Measurements from ENCODE around the gene DNAJC10.

DNAJC10 gene

DNA sequence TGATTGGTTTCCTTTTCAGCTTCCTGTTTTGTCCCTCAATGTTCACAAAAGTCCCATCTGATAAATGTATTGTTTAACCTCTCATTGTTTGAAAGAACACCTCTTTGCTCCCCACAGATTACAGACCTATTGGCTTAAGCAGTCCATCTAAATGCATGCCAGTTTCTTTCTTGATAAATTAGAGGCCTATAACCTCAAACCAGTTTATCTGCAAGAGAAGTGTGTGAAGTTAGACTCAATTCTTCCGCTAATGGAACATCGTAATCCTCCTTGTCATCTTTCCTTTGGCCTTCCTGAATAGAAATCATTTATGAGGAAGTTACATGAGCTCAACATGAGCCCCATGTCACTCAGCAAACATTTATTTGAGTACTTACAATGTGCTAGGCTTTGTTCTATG, 76.4 kb downstream of the DNAJC10 start:
- peak; percentile 31 for DNase-seq

DNA sequence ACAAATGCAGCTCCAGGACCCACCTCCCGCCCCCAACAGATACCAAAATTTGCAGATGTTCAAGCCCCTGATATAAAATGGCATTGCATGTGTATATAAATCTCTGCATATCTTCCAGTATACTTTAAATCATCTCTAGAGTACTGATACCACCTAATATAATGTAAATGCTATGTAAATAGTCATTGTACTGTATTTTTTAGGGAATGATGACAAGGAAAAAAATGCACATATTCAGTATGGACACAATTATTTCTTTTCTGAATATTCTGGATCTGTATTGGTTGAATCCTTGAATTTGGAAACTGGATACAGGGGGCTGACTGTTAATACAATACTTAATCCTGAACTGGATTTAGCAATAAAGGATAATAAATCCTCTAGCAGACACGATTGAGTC, 82.7 kb downstream of the DNAJC10 start:
- DNase-seq, result no peak

DNA sequence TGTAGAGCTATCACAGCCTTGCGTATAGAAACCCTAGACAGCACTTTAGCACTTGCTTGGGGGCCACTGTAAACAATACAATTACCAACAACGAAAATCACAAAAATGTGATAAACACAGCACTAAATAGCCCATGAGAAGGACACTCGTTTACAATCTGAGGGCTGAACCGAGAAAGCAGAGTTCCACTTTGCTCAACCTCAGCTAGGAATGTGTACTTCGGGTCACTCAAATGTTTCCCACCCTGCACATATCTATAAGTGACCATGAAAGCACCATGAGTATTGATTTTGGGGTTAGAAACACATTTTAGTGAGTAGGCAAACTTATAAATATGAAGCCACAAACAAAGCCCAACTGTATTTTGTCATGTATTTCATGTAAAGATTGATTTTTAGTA, 88.1 kb downstream of the DNAJC10 start:
- DNase-seq, result no peak

DNA sequence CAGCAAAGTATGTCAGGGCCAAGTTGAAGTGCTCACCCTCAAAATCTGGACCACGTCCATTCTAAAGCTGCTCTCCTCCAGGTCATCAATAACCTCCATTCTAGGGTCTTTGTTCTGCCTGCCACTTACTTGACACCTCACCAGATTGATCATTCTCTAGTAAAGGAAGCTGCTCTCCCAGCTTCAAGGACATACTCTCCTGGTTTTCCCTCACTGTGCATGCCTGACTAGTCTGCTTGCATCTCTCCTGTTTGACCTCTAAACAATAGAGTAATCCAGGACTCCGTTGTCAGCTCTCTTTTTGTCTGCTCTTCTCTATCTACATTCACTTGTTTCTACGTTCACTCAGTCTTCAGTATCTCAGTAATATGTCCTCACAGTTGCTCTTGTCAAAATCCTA, 91.3 kb downstream of the DNAJC10 start:
- no peak for DNase-seq

DNA sequence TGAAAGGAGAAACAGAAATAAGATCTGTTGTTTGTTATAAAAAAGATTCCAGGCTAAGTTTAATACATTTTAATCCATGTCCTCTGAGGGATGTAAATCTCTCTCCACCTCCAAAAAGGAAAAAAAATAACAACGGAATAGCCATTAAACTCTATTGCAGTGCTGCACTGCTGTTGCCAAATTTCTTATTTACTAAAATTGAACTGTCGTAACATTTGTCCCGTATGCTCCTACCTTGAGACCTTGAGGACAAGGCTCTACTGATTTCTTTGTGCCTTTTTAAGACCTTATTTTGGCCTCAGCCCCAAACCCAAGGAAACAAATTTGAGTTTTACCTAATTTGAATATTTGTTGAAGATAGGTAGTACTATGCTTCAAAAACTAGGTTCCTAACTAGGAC, 94.0 kb downstream of the DNAJC10 start:
- DNase-seq, result no peak

DNA sequence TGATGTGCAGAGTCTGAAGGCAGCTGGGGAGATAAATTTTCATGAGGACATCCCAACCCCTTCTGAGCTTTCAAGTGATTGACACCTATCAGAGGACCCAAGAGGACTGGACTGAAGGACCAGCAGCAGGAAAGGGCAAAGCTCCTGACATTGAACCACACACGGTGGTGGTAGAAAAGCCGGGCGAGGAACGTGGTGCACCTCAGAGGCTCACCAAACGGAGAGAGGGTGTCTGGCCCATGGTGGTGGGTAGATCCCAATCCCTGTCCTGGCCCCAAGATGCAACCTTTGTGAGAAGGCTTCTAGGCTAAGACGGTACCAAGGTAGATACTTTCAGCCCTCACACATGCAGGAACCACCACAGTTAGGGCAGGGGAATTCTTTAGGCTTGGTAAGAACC, 98.3 kb downstream of the DNAJC10 start:
- no peak for DNase-seq

DNA sequence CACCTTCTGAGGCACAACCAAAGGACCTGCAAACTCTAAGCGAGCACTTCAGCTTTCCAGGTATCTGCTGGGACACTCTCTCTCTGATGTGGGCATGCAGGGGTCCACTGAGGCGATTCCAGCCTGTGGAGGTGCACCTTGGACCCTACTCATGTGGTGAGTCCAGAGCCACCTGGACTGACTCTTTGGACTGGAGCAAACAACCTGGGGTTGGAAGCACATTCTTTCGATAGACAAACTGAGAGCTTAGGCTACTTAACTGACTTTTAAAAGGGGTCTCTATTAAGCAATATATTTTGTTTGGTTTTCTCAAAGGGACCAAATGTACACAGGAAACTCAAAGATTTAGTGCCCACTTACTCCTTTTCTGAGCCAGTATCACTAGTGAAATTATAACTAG, 98.7 kb downstream of the DNAJC10 start:
- no peak for DNase-seq

DNA sequence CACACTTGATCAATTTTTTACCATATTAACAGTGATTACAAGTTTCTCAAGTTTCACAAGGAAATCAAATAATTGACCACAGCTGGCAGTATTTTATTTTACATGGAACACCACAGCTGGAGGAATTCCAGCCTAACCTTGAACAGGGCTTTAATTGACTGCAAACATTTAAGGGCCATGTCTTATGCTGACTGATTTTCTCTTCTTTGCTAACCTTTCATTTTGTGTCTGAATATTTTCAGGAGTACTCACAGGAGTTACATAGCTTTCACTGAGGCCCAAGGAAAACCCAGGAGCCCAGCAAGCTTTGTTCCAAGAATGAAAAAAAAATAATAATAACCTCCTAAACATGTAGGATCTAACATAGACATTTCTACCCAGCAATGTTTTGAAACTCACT, 100.8 kb downstream of the DNAJC10 start:
- no peak for DNase-seq

DNA sequence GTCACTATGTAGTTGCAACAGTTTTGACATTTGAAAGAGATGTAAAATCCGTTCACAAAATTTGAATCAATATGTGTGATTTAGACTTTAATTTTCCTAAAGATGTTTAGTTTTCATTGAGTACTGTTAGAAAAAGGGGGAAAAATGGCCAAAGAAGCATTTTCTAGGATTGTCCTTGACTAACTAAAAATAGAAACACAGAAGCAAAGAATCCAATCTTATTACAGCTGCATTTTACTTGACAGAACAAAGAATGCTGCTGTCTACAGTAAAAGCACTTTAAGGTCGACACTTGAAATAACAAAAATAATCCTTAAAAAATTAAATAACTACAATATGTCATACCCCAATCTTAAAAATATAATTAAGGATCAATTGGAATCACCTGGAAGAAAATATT, 101.5 kb downstream of the DNAJC10 start:
- DNase-seq, result no peak

DNA sequence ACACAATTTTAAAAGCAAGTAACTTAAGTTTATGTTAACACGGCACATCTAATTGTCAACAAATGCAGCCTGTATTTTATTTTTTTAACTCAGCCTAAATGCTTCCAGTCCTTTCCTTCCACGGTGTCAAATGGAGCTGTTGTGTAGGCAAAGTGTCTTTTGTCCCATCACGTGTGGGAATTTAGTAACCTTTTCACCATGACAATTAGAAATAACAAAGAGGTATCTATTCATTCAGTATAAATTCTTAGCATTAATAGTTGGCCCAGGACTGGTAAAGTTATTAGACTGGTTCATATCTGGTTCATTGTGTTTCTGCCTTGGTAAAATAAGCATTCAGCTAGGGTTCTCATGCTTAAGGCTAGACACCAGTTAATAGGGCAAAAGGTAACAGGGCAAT, 102.4 kb downstream of the DNAJC10 start:
- no peak for DNase-seq

DNA sequence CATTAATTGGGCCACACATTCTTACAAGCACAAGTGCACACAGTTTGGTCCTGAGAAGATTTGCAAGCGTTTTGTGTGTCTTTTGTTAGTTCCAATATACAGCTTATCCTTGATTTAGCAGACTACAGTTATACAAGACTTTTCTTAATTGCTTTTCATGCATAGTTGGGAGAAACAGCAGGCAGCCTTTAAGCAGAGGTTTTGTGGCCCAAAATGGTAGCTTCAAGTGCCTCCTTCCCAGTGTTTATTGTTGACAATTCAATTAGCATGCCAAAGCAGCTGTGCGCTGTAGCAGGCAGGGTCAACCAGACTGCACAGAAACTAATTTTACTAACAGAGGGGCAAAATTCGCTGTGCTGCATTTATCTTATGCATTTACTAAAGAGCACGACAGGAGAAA, 102.9 kb downstream of the DNAJC10 start:
- peak; percentile 64 for DNase-seq

DNA sequence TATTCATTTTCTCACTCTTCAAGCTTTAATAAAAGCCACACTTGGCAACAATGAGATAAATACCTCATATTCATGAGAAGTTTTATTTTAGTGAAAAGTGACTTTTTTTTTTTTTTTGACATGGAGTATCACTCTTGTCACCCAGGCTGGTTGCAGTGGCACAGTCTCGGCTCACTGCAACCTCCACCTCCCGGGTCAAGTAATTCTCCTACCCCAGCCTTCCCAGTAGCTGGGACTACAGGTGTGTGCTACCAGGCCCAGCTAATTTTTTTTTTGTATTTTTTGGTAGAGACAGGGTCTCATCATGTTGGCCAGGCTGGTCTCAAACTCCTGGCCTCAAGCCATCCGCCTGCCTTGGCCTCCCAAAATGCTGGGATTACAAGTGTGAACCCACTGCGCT, 103.4 kb downstream of the DNAJC10 start:
- no peak for DNase-seq

DNA sequence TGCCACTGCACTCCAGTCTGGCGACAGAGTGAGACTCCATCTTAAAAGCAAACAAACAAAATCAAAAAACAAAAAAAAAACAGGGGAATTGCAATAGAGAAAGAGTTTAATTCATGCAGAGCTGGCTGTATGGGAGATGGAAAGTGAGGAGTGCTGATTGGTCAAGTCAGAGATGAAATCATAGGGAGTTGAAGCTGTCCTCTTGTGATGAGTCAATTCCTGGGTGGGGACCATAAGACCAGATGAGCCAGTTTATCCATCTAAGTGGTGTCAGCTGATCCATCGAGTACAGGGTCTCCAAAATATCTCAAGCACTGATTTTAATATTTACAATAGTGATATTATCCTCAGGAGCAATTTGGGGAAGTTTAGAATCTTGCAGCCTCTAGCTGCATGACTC, 105.1 kb downstream of the DNAJC10 start:
- peak; percentile 64 for DNase-seq

DNA sequence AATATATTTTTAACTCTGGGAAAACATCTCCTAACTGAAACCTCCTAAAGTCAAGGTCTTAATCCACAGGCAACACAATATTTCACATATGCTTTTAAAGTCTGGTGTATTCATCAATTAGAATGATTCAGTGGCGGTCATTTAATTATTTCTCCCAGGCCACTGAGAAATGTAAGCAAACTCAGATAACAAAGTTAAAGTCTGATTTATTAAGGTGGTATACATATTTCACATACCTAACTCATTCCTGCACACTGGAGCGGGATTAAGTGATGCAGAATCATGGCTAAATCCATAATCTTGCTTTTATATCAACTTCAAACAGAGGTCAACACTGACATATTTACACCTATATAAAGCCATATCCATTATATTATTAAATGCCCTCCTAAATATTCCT, 106.7 kb downstream of the DNAJC10 start:
- DNase-seq, result no peak

DNA sequence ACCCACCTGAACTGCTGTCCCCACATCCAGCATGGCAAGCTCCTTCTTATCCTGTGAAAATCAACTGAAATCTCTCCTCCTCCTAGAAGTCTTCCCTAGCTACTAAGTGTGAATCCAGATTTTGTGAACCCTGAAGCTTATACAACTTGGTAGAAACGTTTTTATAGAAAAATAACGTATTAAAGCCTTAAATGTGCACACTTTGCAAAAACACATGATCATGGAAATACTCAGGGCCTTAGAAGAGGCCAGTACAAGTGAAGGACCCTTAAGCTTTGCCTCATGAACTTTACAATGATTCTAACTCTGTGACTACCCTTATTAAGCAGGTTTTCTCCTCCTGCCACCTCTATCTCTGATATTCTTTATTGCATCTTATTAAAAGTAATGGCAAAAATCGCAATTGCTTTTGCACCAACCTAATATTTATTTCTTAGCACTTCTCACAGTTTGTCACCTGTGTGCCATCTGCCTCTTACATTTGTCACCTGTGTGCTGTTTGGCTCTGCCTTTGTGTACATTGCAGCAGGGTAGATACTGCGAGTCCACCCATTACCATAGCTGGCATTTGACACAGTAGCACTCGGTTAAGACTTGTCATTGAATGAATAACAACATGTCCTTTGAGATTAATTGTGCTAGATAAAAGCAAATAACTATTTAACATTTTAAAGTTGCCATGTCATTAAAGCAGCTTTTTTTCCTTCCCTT, 108.2 kb downstream of the DNAJC10 start:
- DNase-seq, result peak; percentile 88

DNA sequence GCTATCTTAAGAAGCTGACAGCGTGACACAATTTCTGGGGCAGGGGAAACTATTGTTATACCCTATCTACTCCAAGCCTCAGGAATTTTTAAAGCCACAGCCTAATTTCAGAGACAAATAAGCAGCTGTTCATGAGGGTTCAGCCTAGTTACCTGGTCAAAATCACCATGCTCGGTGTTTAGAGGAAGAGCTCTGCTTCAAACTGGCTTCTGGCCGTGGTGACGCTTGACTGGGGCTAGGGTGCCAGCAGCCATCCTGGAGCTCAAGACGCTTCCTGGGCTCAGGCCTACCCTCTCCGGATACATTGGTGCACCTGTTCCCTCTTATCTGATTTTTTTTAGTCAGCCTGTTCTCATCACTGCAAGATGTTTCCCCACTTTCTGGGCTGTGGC, 108.7 kb downstream of the DNAJC10 start:
- peak; percentile 73 for DNase-seq

DNA sequence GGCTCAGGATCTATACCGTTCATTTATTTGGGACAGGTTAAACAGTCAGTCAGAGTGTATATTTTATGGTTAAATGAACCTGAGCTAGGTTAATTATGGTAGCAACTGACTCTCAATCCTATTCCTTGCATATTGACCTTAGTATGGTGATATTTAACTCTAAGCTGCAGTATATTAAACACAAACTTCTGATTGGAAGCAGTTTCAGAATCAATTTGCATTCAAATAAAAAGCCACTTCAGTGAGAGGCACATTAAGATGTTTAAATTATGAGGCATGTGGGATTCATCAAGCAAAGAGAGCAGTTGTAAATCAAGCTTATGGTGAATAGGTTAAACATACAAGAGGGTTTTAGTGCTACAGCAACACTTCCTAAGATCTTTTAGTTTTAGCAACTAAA, 110.0 kb downstream of the DNAJC10 start:
- DNase-seq, result no peak

DNA sequence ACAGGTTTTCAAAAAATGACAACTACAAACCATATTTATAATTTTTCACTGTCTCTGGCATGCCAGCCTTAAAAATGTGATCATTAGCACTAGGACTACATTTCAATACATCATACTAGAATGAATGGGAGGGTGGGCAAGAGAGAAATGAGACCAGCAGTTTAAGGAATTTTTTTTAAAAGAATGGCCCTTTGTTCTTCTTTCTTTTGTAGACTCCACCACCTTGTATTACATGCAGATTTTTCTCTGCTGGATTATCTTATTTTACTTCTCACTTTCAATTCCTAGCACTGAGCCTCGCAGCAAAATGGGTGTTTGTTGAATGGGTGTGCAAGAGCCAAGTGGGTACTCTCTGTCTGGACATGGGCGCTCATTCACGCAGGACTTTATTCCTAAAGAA, 110.4 kb downstream of the DNAJC10 start:
- DNase-seq, result no peak

DNA sequence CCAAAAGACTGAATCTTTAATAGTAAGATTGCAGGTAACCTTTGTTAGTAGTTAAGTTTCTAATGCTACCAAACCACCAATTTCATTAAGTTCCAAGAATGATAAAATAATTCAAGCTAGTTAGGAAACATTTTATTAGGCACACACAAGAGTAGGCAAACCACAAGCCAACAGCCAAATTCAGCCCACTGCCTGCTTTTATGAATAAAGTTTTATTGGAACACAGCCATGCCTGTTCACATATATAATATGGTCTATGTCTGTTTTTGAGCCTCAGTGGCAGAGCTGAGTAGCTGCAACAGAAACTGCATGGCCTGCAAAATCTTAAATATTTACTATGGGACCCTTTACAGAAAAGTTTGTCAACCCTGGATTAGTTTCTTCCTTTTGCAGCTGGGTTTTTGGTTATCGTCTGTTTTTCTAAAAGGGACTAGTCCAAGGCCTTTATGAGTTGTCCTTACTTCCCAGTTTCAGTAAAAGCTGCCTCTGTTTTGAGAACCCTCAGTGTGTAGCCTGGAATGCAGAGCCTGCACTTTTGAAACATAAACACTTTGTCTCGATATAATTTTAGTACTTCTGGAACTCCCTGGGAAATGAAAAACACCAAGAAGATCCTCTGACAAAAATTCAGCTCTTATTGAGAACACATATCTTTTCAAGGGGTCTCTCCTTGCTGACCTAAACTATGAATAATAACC, 111.3 kb downstream of the DNAJC10 start:
- DNase-seq, result no peak

DNA sequence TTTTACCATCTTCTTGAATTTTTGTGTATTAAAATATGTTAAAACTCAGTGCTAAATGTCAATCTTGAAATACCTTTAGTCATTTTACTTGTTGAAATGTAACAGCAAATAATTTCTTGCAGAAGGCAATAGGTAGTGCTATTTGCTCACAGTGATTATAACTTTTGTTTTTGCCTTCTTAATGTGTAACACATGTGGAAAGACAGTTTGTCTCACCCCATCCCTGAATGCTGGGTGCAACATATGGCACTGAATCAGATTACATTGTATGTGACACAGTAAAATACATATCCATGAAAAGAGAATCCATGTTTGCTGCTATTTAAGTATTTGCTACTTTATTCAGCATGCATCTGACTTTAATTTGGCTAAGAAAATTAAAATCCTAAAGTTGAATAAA, 115.0 kb downstream of the DNAJC10 start:
- DNase-seq, result no peak

DNA sequence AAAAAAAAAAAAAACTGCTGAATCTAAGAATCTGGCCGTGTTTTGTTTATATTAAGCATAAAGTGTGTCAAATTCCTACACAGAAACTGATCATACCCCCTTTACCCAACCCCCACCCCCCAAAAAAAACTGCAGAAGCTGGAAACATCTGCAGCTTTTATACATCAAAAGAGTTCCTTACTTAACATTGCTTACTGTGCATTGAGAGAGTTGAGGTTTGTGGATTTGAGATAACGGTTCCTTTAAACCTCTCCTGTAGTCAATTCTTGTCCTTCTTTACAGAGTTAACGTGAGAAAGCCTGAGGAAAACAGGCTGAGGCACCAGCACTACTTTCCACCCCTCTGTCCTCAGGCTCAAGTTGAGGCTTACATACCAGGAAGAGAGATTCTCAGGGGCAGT, 115.9 kb downstream of the DNAJC10 start:
- DNase-seq, result no peak

DNA sequence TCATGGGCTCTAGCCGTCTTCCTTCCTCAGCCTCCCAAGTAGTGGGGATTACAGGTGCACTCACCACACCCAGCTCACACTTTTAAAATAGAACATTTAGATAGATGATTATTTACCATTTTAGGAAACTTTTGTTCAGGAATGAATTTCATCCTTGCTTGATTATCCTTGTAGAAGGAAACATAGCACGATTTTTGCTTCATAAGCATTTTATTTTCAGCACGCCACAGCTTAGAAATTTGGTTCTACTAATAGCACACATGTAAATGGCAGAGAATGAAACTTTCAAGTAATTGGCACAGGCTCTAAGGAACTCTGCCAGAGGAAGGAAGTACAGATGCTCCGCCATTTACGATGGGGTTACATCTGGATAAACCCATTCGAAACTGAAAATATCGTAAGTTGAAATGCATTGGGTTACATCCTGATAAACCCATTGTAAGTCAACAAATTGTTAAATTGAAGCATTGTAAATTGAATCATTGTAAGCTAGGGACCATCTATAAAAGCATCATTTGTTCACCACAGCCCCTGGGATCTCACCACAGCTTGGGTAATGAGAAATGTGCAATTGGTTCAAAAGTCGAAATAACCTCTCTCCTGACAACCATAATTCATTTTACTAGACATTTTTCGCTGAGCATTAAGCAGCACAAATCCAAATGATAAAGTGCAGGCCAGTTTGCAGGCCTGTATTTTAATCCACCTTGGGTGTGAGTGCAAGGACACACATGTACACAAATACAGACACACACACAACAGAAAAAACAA, 117.2 kb downstream of the DNAJC10 start:
- no peak for DNase-seq

DNA sequence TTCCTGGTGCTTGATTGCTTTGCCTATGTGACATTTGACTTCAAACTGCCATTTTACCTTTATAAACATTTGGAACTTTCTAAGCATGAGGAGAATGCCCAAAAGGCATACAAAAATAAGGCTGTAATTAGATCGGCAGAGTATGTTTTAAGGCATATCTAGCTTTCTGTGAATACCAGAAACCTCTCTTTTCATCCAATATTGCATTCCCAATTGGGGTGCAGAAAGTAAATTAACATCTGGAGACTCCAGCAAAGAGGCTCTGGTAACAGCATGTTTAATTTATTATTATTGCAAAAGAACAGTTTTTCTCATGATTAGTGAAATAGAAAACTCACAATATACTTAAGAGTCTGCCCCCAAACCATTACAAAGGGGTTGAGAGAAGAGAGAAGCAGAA, 118.2 kb downstream of the DNAJC10 start:
- DNase-seq, result no peak

DNA sequence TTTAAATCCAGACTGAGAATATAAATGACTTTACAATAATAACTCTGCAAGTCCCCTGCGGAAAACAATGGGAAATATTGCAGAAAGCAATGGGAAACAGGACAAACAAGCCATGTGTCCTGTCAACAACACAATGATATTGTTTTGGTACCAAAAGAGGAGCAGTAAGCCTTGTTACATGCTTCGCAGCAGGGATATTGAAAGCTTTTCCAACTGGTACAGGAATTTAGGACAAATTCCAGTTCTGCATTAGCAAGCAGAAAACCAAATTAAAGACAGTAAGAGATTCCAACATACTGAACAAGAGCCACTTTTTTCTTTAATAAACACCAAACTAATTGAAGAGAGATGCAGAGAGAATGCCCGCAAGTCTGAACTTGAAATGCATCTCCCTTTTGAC, 120.4 kb downstream of the DNAJC10 start:
- no peak for DNase-seq
